Prostate gland (tissue), 2 donors: ENCODE measurements around the gene GLRA3.

Source experiments
- POLR2AphosphoS5 ChIP-seq: sonication (generic); formaldehyde crosslinking; IDR thresholded peaks from one replicate; pipeline ENCODE4 v1.6.1; 2017; ENCODE audit warnings: antibody characterized with exemption
- TF ChIP-seq, protein P1 (sequence below), 4 experiments: fragments of 200-600 bp in 2 of 4; fragments of 450-650 bp in 2 of 4; sonication (generic) in 2 of 4; IDR thresholded peaks; 1 replicate in 3 of 4; 2 replicates in 1 of 4; pipeline ENCODE4 v1.5.1; 2016 to 2019; ENCODE audit warnings: antibody characterized with exemption in 4 of 4, mild to moderate bottlenecking in 2 of 4, moderate library complexity in 2 of 4

DNA sequence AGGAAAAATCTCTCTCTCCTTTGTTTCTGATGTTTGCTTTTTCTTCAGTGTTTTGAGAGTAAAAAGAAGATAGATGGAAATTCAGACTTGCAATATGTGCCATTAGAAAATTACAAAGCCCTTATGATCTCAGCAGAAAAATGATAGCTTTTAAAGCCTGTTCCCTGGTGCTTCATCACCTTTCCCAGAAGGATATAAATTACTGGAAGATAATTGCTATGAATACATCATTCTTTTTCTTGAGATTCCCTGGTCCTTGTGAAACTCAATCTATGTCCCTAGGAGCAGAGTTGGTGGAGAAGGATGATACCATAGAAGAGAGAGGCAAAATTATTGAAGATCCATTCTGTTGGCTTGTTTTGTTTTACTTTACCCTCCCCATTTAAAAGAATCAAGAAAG lies 86.5 kb downstream of the GLRA3 start:
- TF ChIP-seq, protein P1, sequence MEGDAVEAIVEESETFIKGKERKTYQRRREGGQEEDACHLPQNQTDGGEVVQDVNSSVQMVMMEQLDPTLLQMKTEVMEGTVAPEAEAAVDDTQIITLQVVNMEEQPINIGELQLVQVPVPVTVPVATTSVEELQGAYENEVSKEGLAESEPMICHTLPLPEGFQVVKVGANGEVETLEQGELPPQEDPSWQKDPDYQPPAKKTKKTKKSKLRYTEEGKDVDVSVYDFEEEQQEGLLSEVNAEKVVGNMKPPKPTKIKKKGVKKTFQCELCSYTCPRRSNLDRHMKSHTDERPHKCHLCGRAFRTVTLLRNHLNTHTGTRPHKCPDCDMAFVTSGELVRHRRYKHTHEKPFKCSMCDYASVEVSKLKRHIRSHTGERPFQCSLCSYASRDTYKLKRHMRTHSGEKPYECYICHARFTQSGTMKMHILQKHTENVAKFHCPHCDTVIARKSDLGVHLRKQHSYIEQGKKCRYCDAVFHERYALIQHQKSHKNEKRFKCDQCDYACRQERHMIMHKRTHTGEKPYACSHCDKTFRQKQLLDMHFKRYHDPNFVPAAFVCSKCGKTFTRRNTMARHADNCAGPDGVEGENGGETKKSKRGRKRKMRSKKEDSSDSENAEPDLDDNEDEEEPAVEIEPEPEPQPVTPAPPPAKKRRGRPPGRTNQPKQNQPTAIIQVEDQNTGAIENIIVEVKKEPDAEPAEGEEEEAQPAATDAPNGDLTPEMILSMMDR (IDR thresholded peaks at IDR 0.05) = no peak
- no peak for TF ChIP-seq POLR2AphosphoS5
